A673 (cell line): ENCODE measurements around the gene EZH1. TPM values are rescaled to one million over a fixed set of nuclear protein-coding genes. Genes with fewer than 3 reads are reported as not detected.

Experiments used
- BruUV-seq: library from RNA; stranded (reverse); fragments of 400-500 nt; replicated peaks from 2 replicates; lab custom pipeline; 2021; lab: Mats Ljungman, UMichigan
- CTCF ChIA-PET: fragments of 300-600 bp; sonication (Branson Sonifier 250); formaldehyde crosslinking; loops from one replicate; lab custom pipeline; 2022; ENCODE audit warnings: antibody characterized with exemption; lab: Charles Lee
- POLR2A ChIA-PET: fragments of 300-600 bp; sonication (Branson Sonifier 250); formaldehyde crosslinking; loops from one replicate; lab custom pipeline; 2022; ENCODE audit warnings: antibody characterized with exemption; ENCODE audit not compliant: low non-redundant PET; lab: Charles Lee
- DNase-seq: peaks from one replicate; pipeline ENCODE4 v3.0.0-alpha.2; 2015; ENCODE audit warnings: low spot score
- H3K27ac ChIP-seq: fragments of 200-600 bp; sonication (generic); 2 replicates; pipeline ENCODE4 v1.5.1; 2016; ENCODE audit warnings: mixed run types, low read depth, mild to moderate bottlenecking, mixed read lengths, antibody characterized with exemption, low read length; ENCODE audit not compliant: poor library complexity, severe bottlenecking
- H3K27me3 ChIP-seq: fragments of 200-600 bp; sonication (generic); replicated peaks from 2 replicates; pipeline ENCODE4 v1.6.1; 2017; ENCODE audit warnings: mixed run types, low read depth, mild to moderate bottlenecking, mixed read lengths, antibody characterized with exemption, low read length; ENCODE audit not compliant: insufficient read depth, poor library complexity
- H3K36me3 ChIP-seq: fragments of 200-600 bp; sonication (generic); 2 replicates; pipeline ENCODE4 v1.6.1; 2016; ENCODE audit warnings: mixed run types, mild to moderate bottlenecking, mixed read lengths, antibody characterized with exemption, low read length; ENCODE audit not compliant: insufficient read depth, poor library complexity, severe bottlenecking
- H3K4me1 ChIP-seq: fragments of 200-600 bp; sonication (generic); 2 replicates; pipeline ENCODE4 v1.6.1; 2017; ENCODE audit warnings: mixed run types, mild to moderate bottlenecking, mixed read lengths, antibody characterized with exemption, low read length; ENCODE audit not compliant: insufficient read depth, poor library complexity, severe bottlenecking
- H3K4me3 ChIP-seq: fragments of 200-600 bp; sonication (generic); 2 replicates; pipeline ENCODE4 v1.5.1; 2016; ENCODE audit warnings: low read depth, mixed run types, mild to moderate bottlenecking, mixed read lengths, low read length; ENCODE audit not compliant: poor library complexity, severe bottlenecking
- H3K9me3 ChIP-seq: fragments of 200-600 bp; sonication (generic); 2 replicates; pipeline ENCODE4 v1.6.1; 2016; ENCODE audit warnings: mixed run types, low read depth, mild to moderate bottlenecking, mixed read lengths, antibody characterized with exemption, low read length; ENCODE audit not compliant: poor library complexity, severe bottlenecking
- EZH2 ChIP-seq: fragments of 200-600 bp; sonication (generic); IDR thresholded peaks from 2 replicates; pipeline ENCODE4 v1.6.1; 2017; ENCODE audit warnings: borderline replicate concordance, low read depth, mild to moderate bottlenecking, mixed read lengths, antibody characterized with exemption, low read length; ENCODE audit not compliant: poor library complexity, severe bottlenecking
- intact Hi-C: fragments of 100-400 bp; cut with micrococcal nuclease; formaldehyde crosslinking; loops from one replicate; pipeline ENCODE4 v1.10.0; 2022; ENCODE audit not compliant: unreplicated experiment
- total RNA-seq: library from RNA; stranded (reverse); gene quantifications from 2 replicates; pipeline ENCODE4 v1.2.3, GENCODE V29; 2021
- TF ChIP-seq, protein P1 (sequence below): fragments of 300-800, 200-600 bp; sonication (generic); conservative IDR thresholded peaks from 2 replicates; pipeline ENCODE4 v1.5.1; 2017; ENCODE audit warnings: low read depth, mild to moderate bottlenecking, antibody characterized with exemption, low read length, moderate library complexity, mixed read lengths

EZH1 gene
- total RNA-seq, 1 experiment from 2014 or later: 16.4 TPM

DNA sequence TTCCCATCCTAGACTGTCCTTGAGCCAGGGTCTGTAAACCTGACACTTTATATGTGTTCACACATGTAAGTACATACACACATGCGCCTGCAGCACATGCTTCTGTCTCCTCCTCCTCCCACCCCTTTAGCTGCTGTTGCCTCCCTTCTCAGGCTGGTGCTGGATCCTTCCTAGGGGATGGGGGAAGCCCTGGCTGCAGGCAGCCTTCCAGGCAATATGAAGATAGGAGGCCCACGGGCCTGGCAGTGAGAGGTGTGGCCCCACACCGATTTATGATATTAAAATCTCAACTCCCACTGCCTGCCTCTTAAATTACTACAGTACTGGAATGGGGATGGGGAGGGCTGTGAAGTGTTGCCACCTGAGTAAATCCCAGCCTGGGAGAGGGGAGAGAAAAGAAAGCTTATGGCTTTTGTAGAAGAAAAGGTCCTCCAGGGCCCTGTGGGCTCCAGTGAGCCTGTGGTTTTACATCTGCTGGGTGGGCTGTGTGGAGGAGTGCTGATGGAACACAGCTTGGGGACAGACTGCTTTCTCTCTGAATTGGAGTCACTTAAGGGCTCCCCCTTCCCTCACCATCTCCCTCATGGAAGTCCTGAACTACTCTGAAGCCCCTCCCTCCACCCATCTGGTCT is 34.6 kb upstream of the EZH1 start:
- no peak overlapping the region for H3K27ac ChIP-seq
- CTCF ChIA-PET: no interaction called here
- BruUV-seq: no TSS peak
- no peaks in the 10 kb centered on the region for H3K4me1 ChIP-seq
- no peak for DNase-seq
- H3K27me3 ChIP-seq: peaks cover 13% of the 10 kb centered on the region
- intact Hi-C loops: no loop called here
- TF ChIP-seq EZH2: no peak
- TF ChIP-seq, protein P1, sequence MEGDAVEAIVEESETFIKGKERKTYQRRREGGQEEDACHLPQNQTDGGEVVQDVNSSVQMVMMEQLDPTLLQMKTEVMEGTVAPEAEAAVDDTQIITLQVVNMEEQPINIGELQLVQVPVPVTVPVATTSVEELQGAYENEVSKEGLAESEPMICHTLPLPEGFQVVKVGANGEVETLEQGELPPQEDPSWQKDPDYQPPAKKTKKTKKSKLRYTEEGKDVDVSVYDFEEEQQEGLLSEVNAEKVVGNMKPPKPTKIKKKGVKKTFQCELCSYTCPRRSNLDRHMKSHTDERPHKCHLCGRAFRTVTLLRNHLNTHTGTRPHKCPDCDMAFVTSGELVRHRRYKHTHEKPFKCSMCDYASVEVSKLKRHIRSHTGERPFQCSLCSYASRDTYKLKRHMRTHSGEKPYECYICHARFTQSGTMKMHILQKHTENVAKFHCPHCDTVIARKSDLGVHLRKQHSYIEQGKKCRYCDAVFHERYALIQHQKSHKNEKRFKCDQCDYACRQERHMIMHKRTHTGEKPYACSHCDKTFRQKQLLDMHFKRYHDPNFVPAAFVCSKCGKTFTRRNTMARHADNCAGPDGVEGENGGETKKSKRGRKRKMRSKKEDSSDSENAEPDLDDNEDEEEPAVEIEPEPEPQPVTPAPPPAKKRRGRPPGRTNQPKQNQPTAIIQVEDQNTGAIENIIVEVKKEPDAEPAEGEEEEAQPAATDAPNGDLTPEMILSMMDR: no peak
- H3K4me3 ChIP-seq: no peak overlapping the region
- POLR2A ChIA-PET: no interaction called here
- no peaks in the 10 kb centered on the region for H3K36me3 ChIP-seq
- H3K9me3 ChIP-seq: no peaks in the 10 kb centered on the region

DNA sequence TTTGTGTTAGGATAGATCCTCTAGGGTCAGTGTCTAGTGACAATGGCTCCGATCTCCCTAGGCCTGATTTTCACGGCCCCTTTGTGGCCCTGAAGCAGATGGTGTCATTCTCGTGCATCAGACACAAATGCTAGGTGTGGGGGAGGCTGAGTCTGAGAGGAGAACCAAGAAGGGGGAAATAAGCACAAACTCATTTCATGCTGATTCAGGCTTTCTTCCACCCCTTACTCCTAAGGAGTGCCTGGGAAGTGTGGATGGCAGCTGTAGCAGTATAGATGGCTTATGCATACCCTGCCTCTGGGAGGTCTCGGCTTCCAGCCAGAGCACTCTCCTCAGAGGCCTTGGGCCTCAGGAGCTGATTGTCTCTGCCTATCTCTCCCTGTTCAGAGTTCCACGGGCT is 33.7 kb upstream of the EZH1 start:
- no TSS peak for BruUV-seq
- Histone ChIP-seq H3K9me3 (no peaks in the 10 kb centered on the region), H3K4me3 (no peak overlapping the region), H3K27ac (no peak overlapping the region), H3K27me3 (peaks cover 13% of the 10 kb centered on the region), H3K4me1 (no peaks in the 10 kb centered on the region), H3K36me3 (no peaks in the 10 kb centered on the region)
- no peak for TF ChIP-seq EZH2
- TF ChIP-seq, protein P1: no peak
- ChIA-PET POLR2A (no interaction called here), CTCF (no interaction called here)
- intact Hi-C loops: no loop called here
- DNase-seq: no peak

DNA sequence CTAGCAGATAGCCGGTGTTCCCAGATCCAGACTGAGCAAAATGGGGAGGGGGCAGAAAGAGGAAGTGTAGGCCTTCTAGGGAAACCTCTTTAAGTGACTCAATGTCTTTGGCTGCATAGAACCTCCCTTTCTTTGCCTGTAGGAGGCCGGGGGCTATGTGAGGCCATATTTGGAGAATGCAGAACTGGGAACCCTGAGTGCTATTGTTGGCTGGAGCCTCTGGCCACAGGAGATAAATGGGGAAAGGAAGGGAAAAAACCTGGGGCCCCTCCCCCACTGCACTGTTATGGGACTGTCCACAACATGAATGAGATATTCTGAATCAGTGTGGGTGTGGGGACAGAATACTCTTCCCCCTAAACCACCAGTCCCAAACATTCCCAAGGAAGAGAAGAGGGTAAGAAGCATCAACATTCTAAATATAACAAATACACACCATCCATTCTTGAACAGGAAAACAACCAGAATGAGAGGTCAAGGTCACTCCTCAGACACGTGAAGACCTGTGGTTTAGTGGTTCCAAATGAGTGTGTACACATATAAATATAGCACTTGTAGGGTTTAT is 30.8 kb upstream of the EZH1 start:
- no peak for TF ChIP-seq EZH2
- TF ChIP-seq, protein P1: no peak
- Histone ChIP-seq H3K4me1 (no peaks in the 10 kb centered on the region), H3K27me3 (no peaks in the 10 kb centered on the region), H3K36me3 (no peaks in the 10 kb centered on the region), H3K4me3 (no peak overlapping the region), H3K9me3 (no peaks in the 10 kb centered on the region), H3K27ac (no peak overlapping the region)
- no TSS peak for BruUV-seq
- no peak for DNase-seq
- intact Hi-C loops: no loop called here
- ChIA-PET CTCF (no interaction called here), POLR2A (no interaction called here)
